LNCaP clone FGC (cell line): ENCODE results near the gene FBXO28.

ENCODE experiments used
- DNase-seq: peaks from one replicate; pipeline ENCODE4 v3.0.0-alpha.2; 2011; ENCODE audit warnings: low read depth
- H3K4me3 ChIP-seq: 2 replicates; pipeline ENCODE4 v1.5.1; 2011; ENCODE audit warnings: mild to moderate bottlenecking, low read depth, low read length, control low read depth
- TF ChIP-seq, protein P1 (sequence below): IDR thresholded peaks from 2 replicates; pipeline ENCODE4 v1.5.1; 2012; ENCODE audit warnings: mild to moderate bottlenecking; ENCODE audit not compliant: control insufficient read depth, insufficient read depth; ENCODE audit errors: extremely low read depth

FBXO28 gene

GRCh38 chr1:224192082-224192788 lies 78.3 kb downstream of the FBXO28 start:
- TF ChIP-seq, protein P1, sequence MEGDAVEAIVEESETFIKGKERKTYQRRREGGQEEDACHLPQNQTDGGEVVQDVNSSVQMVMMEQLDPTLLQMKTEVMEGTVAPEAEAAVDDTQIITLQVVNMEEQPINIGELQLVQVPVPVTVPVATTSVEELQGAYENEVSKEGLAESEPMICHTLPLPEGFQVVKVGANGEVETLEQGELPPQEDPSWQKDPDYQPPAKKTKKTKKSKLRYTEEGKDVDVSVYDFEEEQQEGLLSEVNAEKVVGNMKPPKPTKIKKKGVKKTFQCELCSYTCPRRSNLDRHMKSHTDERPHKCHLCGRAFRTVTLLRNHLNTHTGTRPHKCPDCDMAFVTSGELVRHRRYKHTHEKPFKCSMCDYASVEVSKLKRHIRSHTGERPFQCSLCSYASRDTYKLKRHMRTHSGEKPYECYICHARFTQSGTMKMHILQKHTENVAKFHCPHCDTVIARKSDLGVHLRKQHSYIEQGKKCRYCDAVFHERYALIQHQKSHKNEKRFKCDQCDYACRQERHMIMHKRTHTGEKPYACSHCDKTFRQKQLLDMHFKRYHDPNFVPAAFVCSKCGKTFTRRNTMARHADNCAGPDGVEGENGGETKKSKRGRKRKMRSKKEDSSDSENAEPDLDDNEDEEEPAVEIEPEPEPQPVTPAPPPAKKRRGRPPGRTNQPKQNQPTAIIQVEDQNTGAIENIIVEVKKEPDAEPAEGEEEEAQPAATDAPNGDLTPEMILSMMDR = no peak
- H3K4me3 ChIP-seq = no peak overlapping the region
- no peak for DNase-seq

- DNase-seq = no peak
- TF ChIP-seq, protein P1 = no peak
- H3K4me3 ChIP-seq = no peak overlapping the region
Measured at GRCh38 chr1:224193319-224193966, 79.5 kb downstream of the FBXO28 start.

DNA sequence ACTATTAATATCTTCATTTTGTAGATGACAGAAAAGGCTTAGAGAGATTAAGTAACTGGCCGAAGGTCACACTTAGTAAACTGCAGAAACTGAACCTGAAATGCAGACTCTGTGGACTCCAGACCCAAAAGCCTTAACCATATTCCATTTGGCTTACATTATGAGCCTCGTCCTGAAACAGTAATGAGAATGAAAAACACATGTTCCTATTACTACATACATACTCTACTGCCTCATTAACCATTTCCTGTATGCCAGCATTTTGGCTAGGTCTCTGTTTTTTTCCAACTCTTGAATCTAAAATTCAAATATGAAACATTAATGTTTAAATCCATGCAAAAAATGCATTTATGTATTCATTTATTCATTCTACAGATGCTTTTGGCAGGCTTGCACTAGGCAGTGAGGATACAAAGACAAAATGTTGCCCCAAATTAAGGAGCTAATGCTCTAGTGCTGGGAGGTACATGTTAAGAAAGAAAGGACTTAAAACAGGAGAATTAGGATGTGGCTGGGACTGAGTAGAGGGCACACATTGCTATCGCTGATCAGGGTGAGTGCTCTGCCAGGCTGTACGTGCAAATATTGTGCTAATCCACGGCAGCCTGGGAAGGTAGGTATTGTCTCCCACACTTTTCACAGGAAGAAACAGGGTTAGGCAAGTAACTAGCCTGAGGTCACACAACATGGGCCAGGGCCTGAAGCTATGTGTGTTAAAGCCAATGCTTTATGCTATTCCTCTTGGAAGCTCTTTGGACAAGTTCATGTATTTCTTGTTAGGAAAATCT lies 83.1 kb downstream of the FBXO28 start:
- TF ChIP-seq, protein P1 = no peak
- DNase-seq = no peak
- no peak overlapping the region for H3K4me3 ChIP-seq

GRCh38 chr1:224198572-224198971 lies 84.7 kb downstream of the FBXO28 start:
- DNase-seq = no peak
- no peak overlapping the region for H3K4me3 ChIP-seq
- TF ChIP-seq, protein P1 = no peak

DNA sequence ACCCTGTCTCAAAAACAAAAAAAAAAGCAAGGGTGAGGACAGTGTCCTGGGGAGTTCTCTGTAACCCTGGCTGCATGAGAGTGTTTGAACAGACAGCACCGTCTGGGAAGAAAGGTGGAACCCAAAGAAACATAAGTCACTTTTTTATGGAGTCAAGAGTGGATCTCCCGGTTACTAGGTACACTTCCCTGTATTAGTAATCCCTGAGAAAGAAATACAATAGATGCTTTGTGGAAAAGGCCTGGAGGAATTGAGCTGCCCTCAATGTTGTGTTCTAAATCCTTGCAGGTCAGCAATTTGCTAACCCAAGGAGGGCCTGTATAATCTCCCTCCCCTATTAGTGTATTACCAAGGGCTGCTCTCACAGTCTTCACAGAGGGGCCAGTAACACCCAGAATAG lies 85.8 kb downstream of the FBXO28 start:
- no peak overlapping the region for H3K4me3 ChIP-seq
- TF ChIP-seq, protein P1 = no peak
- no peak for DNase-seq

- TF ChIP-seq, protein P1 = no peak
- no peak for DNase-seq
- H3K4me3 ChIP-seq = no peak overlapping the region
Measured at GRCh38 chr1:224201383-224201782, 87.5 kb downstream of the FBXO28 start.
